ENCODE measurements around the gene BCAS1.

GRCh38 chr20:54119744-54120143, 49.4 kb upstream of the BCAS1 start:
- no peak for TF ChIP-seq CTCF (IDR thresholded peaks at IDR 0.05; ENCODE audit: low read length)
- TF ChIP-seq EZH2 (IDR thresholded peaks at IDR 0.05; ENCODE audit: borderline replicate concordance, low read length), result no peak
